HL-60 (cell line): ENCODE results near the gene ARMC5.

Experiments used
- DNase-seq, 2 experiments: peaks; one replicate each; pipeline ENCODE4 v3.0.0-alpha.2; 2010 to 2020; ENCODE audit warnings: low read depth in 1 of 2, low spot score in 1 of 2
- H3K27ac ChIP-seq: fragments of 250-450 bp; sonication (Bioruptor Pico); replicated peaks from 2 replicates; pipeline ENCODE4 v1.5.1; 2020; ENCODE audit warnings: mild to moderate bottlenecking, moderate library complexity
- H3K27me3 ChIP-seq: fragments of 250-450 bp; sonication (Bioruptor Pico); 2 replicates; pipeline ENCODE4 v1.5.1; 2021; ENCODE audit warnings: mild to moderate bottlenecking, moderate library complexity; ENCODE audit not compliant: insufficient read depth, poor library complexity, severe bottlenecking
- H3K4me3 ChIP-seq: replicated peaks from 2 replicates; pipeline ENCODE4 v1.5.1; 2011; ENCODE audit warnings: mild to moderate bottlenecking, control low read depth, low read length; ENCODE audit not compliant: insufficient read depth
- GABPA ChIP-seq: IDR thresholded peaks from 2 replicates; pipeline ENCODE4 v1.6.1; 2012; ENCODE audit warnings: low read depth
- POLR2AphosphoS5 ChIP-seq: IDR thresholded peaks from 2 replicates; pipeline ENCODE4 v1.6.1; 2012; ENCODE audit warnings: low read depth
- REST ChIP-seq: IDR thresholded peaks from 2 replicates; pipeline ENCODE4 v1.6.1; 2012; ENCODE audit warnings: low read depth; ENCODE audit not compliant: insufficient replicate concordance
- SPI1 ChIP-seq: IDR thresholded peaks from 2 replicates; pipeline ENCODE4 v1.6.1; 2012; ENCODE audit warnings: low read depth, mild to moderate bottlenecking, borderline replicate concordance
- TF ChIP-seq, protein P1 (sequence below): IDR thresholded peaks from one replicate; pipeline ENCODE4 v1.5.1; 2011; ENCODE audit warnings: low read length, control low read depth, inconsistent platforms; ENCODE audit not compliant: insufficient read depth

Gene ARMC5

DNA sequence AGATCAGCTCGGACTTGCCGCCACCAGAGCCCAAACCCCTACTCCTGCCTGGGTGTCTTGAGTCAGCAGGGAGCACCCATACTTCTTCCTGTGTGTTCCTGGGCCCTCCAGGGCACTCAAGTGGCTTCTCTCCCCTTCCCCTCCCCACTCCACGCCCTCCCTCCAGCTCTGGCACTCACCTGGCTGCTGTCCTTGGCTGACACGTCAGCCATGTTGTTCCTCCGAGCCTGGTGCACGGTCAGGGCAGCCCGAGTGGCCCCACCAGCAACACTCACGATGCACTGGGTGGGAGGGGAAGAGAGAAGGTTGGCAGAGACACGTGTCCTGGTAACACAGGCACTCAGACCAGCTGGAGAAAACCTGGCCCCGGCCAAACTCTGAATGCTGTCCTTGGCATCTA lies 37.4 kb downstream of the ARMC5 start:
- Histone ChIP-seq H3K27ac (no peak overlapping the region), H3K4me3 (no peak overlapping the region), H3K27me3 (no peaks in the 10 kb centered on the region)
- TF ChIP-seq, protein P1, sequence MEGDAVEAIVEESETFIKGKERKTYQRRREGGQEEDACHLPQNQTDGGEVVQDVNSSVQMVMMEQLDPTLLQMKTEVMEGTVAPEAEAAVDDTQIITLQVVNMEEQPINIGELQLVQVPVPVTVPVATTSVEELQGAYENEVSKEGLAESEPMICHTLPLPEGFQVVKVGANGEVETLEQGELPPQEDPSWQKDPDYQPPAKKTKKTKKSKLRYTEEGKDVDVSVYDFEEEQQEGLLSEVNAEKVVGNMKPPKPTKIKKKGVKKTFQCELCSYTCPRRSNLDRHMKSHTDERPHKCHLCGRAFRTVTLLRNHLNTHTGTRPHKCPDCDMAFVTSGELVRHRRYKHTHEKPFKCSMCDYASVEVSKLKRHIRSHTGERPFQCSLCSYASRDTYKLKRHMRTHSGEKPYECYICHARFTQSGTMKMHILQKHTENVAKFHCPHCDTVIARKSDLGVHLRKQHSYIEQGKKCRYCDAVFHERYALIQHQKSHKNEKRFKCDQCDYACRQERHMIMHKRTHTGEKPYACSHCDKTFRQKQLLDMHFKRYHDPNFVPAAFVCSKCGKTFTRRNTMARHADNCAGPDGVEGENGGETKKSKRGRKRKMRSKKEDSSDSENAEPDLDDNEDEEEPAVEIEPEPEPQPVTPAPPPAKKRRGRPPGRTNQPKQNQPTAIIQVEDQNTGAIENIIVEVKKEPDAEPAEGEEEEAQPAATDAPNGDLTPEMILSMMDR, result no peak
- DNase-seq, result no peak

DNA sequence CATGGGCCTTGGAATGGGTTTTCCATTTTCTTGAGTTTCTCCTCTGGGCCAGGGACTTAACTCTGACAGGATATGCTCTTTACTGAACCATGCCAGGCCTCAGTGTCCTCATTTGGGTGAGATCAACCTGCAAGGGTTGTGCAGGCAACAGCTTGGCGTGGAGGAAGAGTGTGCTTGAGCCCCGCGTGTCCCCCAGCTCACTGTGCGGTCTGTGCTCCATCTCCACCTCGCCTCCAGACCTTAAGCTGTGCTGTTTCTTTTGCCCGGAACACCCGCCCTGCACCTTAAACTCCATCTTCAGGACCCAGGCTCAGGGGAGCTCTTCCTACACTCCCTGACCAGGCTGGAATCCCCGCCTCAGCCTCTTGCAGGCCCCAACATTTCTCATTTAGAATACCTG lies 39.2 kb downstream of the ARMC5 start:
- Histone ChIP-seq H3K27me3 (no peaks in the 10 kb centered on the region), H3K4me3 (no peak overlapping the region), H3K27ac (no peak overlapping the region)
- no peak for DNase-seq
- TF ChIP-seq SPI1, result no peak
- TF ChIP-seq POLR2AphosphoS5, result no peak
- TF ChIP-seq, protein P1, result no peak
- TF ChIP-seq GABPA, result no peak
- TF ChIP-seq REST, result no peak

GRCh38 chr16:31499928-31500327 lies 40.6 kb downstream of the ARMC5 start:
- TF ChIP-seq SPI1 (no peak), POLR2AphosphoS5 (no peak), REST (no peak), GABPA (no peak)
- TF ChIP-seq, protein P1, result no peak
- Histone ChIP-seq H3K27me3 (no peaks in the 10 kb centered on the region), H3K27ac (no peak overlapping the region), H3K4me3 (no peak overlapping the region)
- no peak for DNase-seq

GRCh38 chr16:31501226-31501965 lies 42.1 kb downstream of the ARMC5 start:
- no peak for DNase-seq
- no peak overlapping the region for H3K4me3 ChIP-seq
- no peak overlapping the region for H3K27ac ChIP-seq
- H3K27me3 ChIP-seq, result no peaks in the 10 kb centered on the region
- TF ChIP-seq, protein P1, result no peak
- no peak for TF ChIP-seq GABPA
- no peak for TF ChIP-seq REST
- TF ChIP-seq POLR2AphosphoS5, result no peak
- no peak for TF ChIP-seq SPI1
